Measurements from ENCODE around the gene THPO. TPM values are rescaled to one million over a fixed set of nuclear protein-coding genes. Genes with fewer than 3 reads are reported as not detected.
A peak's percentile ranks its signal among the peaks of the same experiment; 100 is the strongest.

THPO gene
- polyA plus RNA-seq, 3 donors, result not detected

- Histone ChIP-seq H3K4me1 (ENCODE audit: control insufficient read depth in 1 of 2, insufficient read depth in 2 of 2, low read length in 2 of 2) (peaks cover 8 to 19% of the 10 kb centered on the region in 2 donors), H3K4me3 (replicated peaks in 1 of 3; ENCODE audit: low read depth in 2 of 3, low read length in 3 of 3) (no peak overlapping the region), H2AFZ (ENCODE audit: insufficient read depth, low read depth, low read length, poor library complexity, severe bottlenecking) (no peak overlapping the region), H3K36me3 (replicated peaks in 1 of 2; ENCODE audit: control insufficient read depth in 1 of 2, insufficient read depth in 2 of 2, low read length in 2 of 2) (peaks cover 17 to 48% of the 10 kb centered on the region in 2 donors), H3K9me3 (replicated peaks in 1 of 2; ENCODE audit: control insufficient read depth in 1 of 2, insufficient read depth in 1 of 2, low read length in 2 of 2) (no peaks in the 10 kb centered on the region), H3K4me2 (replicated peaks; ENCODE audit: extremely low read depth, low read length, poor library complexity, severe bottlenecking) (no peak overlapping the region), H3K9ac (ENCODE audit: insufficient read depth, low read length, poor library complexity, severe bottlenecking) (no peak overlapping the region), H3K79me2 (ENCODE audit: insufficient read depth, low read length) (peaks cover 18% of the 10 kb centered on the region), H3K27me3 (ENCODE audit: control insufficient read depth in 2 of 2, insufficient read depth in 2 of 2, low read length in 2 of 2) (no peaks in the 10 kb centered on the region), H3K27ac (ENCODE audit: low read depth in 1 of 2, low read length in 2 of 2) (no peak overlapping the region), H4K20me1 (ENCODE audit: insufficient read depth, low read length) (no peaks in the 10 kb centered on the region)
- no peak for TF ChIP-seq CTCF (IDR thresholded peaks at IDR 0.05)
- 86% methylated on average over 8 of the region's 9 CpGs for WGBS (ENCODE audit: insufficient coverage)
- Mint-ChIP-seq H3K4me1 (peaks cover 25% of the 10 kb centered on the region), H3K36me3 (peaks cover 41 to 44% of the 10 kb centered on the region in 2 donors), H3K4me3 (no peak overlapping the region), H3K27ac (no peak overlapping the region), H3K27me3 (ENCODE audit: low read depth in 3 of 3) (peaks cover 2 to 9% (median 6%) of the 10 kb centered on the region in 3 donors), H3K9me3 (peaks cover 0 to 2% (median 0%) of the 10 kb centered on the region in 7 donors)
- intact Hi-C loops (cut with micrococcal nuclease), result no loop called here
- DNase-seq, result no peak
Measured at GRCh38 chr3:184368116-184368515, 9.9 kb downstream of the THPO start.

GRCh38 chr3:184366619-184367289, 11.3 kb downstream of the THPO start:
- no peak overlapping the region for H3K4me3 ChIP-seq (replicated peaks in 1 of 3; ENCODE audit: low read depth in 2 of 3, low read length in 3 of 3)
- no peak for TF ChIP-seq CTCF (IDR thresholded peaks at IDR 0.05)
- peaks cover 18% of the 10 kb centered on the region for H3K79me2 ChIP-seq (ENCODE audit: insufficient read depth, low read length)
- H3K4me1 ChIP-seq (ENCODE audit: control insufficient read depth in 1 of 2, insufficient read depth in 2 of 2, low read length in 2 of 2), result peaks cover 15 to 32% of the 10 kb centered on the region in 2 donors
- no peak overlapping the region for H3K4me3 Mint-ChIP-seq
- DNase-seq, result no peak
- WGBS (ENCODE audit: insufficient coverage), result no CpG with 5 or more reads among the region's 5 CpGs
- H3K9ac ChIP-seq (ENCODE audit: insufficient read depth, low read length, poor library complexity, severe bottlenecking), result no peak overlapping the region
- peaks cover 0 to 2% (median 0%) of the 10 kb centered on the region in 7 donors for H3K9me3 Mint-ChIP-seq
- H3K27me3 ChIP-seq (ENCODE audit: control insufficient read depth in 2 of 2, insufficient read depth in 2 of 2, low read length in 2 of 2), result no peaks in the 10 kb centered on the region
- H3K4me2 ChIP-seq (replicated peaks; ENCODE audit: extremely low read depth, low read length, poor library complexity, severe bottlenecking), result no peak overlapping the region
- H3K27ac ChIP-seq (ENCODE audit: low read depth in 1 of 2, low read length in 2 of 2), result no peak overlapping the region
- no peaks in the 10 kb centered on the region for H4K20me1 ChIP-seq (ENCODE audit: insufficient read depth, low read length)
- H3K36me3 ChIP-seq (replicated peaks in 1 of 2; ENCODE audit: control insufficient read depth in 1 of 2, insufficient read depth in 2 of 2, low read length in 2 of 2), result peaks cover 17 to 48% of the 10 kb centered on the region in 2 donors
- H3K4me1 Mint-ChIP-seq, result peaks cover 30% of the 10 kb centered on the region
- intact Hi-C loops (cut with micrococcal nuclease), result loop anchor here in 1 of 2 donors (2.0 kb wide), 1 partner anchor 178 kb away; no protein-coding TSS in a partner anchor
- H3K27ac Mint-ChIP-seq, result peak overlapping the region in 2 of 7 donors; percentile 65 to 71
- no peak overlapping the region for H2AFZ ChIP-seq (ENCODE audit: insufficient read depth, low read depth, low read length, poor library complexity, severe bottlenecking)
- H3K9me3 ChIP-seq (replicated peaks in 1 of 2; ENCODE audit: control insufficient read depth in 1 of 2, insufficient read depth in 1 of 2, low read length in 2 of 2), result no peaks in the 10 kb centered on the region
- H3K27me3 Mint-ChIP-seq (ENCODE audit: low read depth in 3 of 3), result peaks cover 0 to 4% (median 0%) of the 10 kb centered on the region in 3 donors
- peaks cover 41 to 44% of the 10 kb centered on the region in 2 donors for H3K36me3 Mint-ChIP-seq
